BLaER1 (cell line): ENCODE data around the gene HMGCLL1.

Source experiments
- H3K27ac ChIP-seq: shearing (Covaris generic); formaldehyde crosslinking; 2 replicates; pipeline ENCODE4 v1.8.1; 2022
- H3K27me3 ChIP-seq: shearing (Covaris generic); formaldehyde crosslinking; 2 replicates; pipeline ENCODE4 v1.8.1; 2022
- H3K36me3 ChIP-seq: shearing (Covaris generic); formaldehyde crosslinking; 2 replicates; pipeline ENCODE4 v1.8.1; 2022
- H3K4me1 ChIP-seq: shearing (Covaris generic); formaldehyde crosslinking; 2 replicates; pipeline ENCODE4 v1.8.1; 2022
- H3K4me2 ChIP-seq: shearing (Covaris generic); formaldehyde crosslinking; 2 replicates; pipeline ENCODE4 v1.8.1; 2022
- H3K4me3 ChIP-seq: shearing (Covaris generic); formaldehyde crosslinking; 2 replicates; pipeline ENCODE4 v1.8.1; 2022
- H3K9ac ChIP-seq: shearing (Covaris generic); formaldehyde crosslinking; 2 replicates; pipeline ENCODE4 v1.8.1; 2022
- H3K9me3 ChIP-seq: shearing (Covaris generic); formaldehyde crosslinking; 2 replicates; pipeline ENCODE4 v1.8.1; 2022
- H4K20me1 ChIP-seq: shearing (Covaris generic); formaldehyde crosslinking; 2 replicates; pipeline ENCODE4 v1.8.1; 2022
- Cebpa-rat ChIP-seq: shearing (Covaris generic); IDR thresholded peaks from 2 replicates; pipeline ENCODE4 v1.8.1; 2022

Gene HMGCLL1

GRCh38 chr6:55405474-55406235 is 173.3 kb downstream of the HMGCLL1 start:
- no peaks in the 10 kb centered on the region for H3K36me3 ChIP-seq
- no peak overlapping the region for H3K4me3 ChIP-seq
- no peaks in the 10 kb centered on the region for H3K9me3 ChIP-seq
- H3K27me3 ChIP-seq = no peaks in the 10 kb centered on the region
- H4K20me1 ChIP-seq = no peaks in the 10 kb centered on the region
- no peaks in the 10 kb centered on the region for H3K4me1 ChIP-seq
- no peak overlapping the region for H3K4me2 ChIP-seq
- no peak overlapping the region for H3K27ac ChIP-seq
- TF ChIP-seq Cebpa-rat = no peak
- no peak overlapping the region for H3K9ac ChIP-seq

- Histone ChIP-seq H3K36me3 (no peaks in the 10 kb centered on the region), H3K9me3 (no peaks in the 10 kb centered on the region), H3K4me1 (no peaks in the 10 kb centered on the region), H3K9ac (no peak overlapping the region), H3K4me2 (no peak overlapping the region), H3K4me3 (no peak overlapping the region), H3K27ac (no peak overlapping the region), H4K20me1 (no peaks in the 10 kb centered on the region), H3K27me3 (no peaks in the 10 kb centered on the region)
- no peak for TF ChIP-seq Cebpa-rat
Observed at GRCh38 chr6:55399351-55399750, 179.6 kb downstream of the HMGCLL1 start.

- H4K20me1 ChIP-seq = no peaks in the 10 kb centered on the region
- H3K9me3 ChIP-seq = no peaks in the 10 kb centered on the region
- no peak for TF ChIP-seq Cebpa-rat
- H3K27ac ChIP-seq = no peak overlapping the region
- no peaks in the 10 kb centered on the region for H3K4me1 ChIP-seq
- no peaks in the 10 kb centered on the region for H3K36me3 ChIP-seq
- no peak overlapping the region for H3K9ac ChIP-seq
- no peaks in the 10 kb centered on the region for H3K27me3 ChIP-seq
- H3K4me2 ChIP-seq = no peak overlapping the region
- no peak overlapping the region for H3K4me3 ChIP-seq
Observed at GRCh38 chr6:55397986-55398385, 181.0 kb downstream of the HMGCLL1 start.

GRCh38 chr6:55395871-55396270 is 183.1 kb downstream of the HMGCLL1 start:
- H3K9me3 ChIP-seq = no peaks in the 10 kb centered on the region
- no peaks in the 10 kb centered on the region for H3K27me3 ChIP-seq
- H3K27ac ChIP-seq = no peak overlapping the region

GRCh38 chr6:55388211-55388610 is 190.8 kb downstream of the HMGCLL1 start:
- H3K9ac ChIP-seq = no peak overlapping the region
- no peak overlapping the region for H3K4me2 ChIP-seq
- no peak for TF ChIP-seq Cebpa-rat

More at GRCh38 chr6:55395871-55396270, 183.1 kb downstream of the HMGCLL1 start:
- H3K4me2 ChIP-seq = no peak overlapping the region
- no peaks in the 10 kb centered on the region for H4K20me1 ChIP-seq
- TF ChIP-seq Cebpa-rat = no peak
- no peaks in the 10 kb centered on the region for H3K36me3 ChIP-seq
- no peak overlapping the region for H3K9ac ChIP-seq
- H3K4me3 ChIP-seq = no peak overlapping the region
- no peaks in the 10 kb centered on the region for H3K4me1 ChIP-seq

More at GRCh38 chr6:55388211-55388610, 190.8 kb downstream of the HMGCLL1 start:
- Histone ChIP-seq H3K36me3 (no peaks in the 10 kb centered on the region), H3K9me3 (no peaks in the 10 kb centered on the region), H3K4me1 (no peaks in the 10 kb centered on the region), H3K4me3 (no peak overlapping the region), H3K27me3 (no peaks in the 10 kb centered on the region), H3K27ac (no peak overlapping the region), H4K20me1 (no peaks in the 10 kb centered on the region)
